Fibroblast of skin of back (primary cell): ENCODE results near the gene ECI1.
"Not testable (repeated sequence)": the region's sequence is repeated elsewhere in the genome, so short reads cannot be mapped to it uniquely, and the experiment has no call there.

Source experiments
- DNase-seq: peaks from one replicate; pipeline ENCODE4 v3.0.0-alpha.2; 2013

The ECI1 gene

DNA sequence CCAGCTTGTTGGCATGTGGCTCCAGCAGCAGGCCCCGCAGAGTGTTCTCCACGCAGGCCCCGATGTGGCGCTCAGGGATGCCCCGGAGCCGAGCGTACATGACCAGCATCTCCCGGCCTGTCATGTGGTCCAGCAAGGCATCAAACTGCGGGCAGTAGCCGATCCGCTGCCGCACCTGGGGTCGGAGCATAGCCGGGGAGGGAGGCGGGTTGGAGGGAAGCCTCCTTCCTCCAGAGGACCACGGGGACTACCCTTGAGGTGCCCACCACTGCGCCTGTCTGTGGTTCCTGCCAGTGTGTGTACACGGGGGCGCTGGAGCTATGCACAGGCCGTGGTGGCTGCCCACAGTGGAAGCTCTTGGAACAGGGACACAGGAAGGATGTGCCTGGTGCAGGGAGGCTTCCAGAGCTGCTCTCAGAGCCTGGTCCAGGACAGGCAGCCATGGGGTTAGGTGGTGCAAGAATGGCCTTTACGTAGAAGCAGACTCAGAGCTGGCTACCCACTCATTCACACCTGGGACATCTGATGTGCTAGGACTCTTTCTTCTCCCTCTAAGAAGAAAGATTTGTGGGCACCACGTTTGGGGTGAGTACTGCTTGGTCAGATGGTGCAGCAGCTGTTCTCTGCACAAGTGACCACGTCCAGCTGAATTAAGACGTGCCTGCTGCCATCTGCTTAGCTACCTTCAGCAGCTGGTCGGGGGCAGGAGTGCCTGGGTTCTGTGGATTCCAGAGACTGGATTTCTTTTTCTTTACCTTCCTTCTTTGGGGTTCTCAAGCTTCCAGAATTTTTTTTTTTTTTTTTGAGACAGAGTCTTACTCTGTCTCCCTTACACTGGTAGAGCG, 27.8 kb upstream of the ECI1 start:
- DNase-seq, result no peak

DNA sequence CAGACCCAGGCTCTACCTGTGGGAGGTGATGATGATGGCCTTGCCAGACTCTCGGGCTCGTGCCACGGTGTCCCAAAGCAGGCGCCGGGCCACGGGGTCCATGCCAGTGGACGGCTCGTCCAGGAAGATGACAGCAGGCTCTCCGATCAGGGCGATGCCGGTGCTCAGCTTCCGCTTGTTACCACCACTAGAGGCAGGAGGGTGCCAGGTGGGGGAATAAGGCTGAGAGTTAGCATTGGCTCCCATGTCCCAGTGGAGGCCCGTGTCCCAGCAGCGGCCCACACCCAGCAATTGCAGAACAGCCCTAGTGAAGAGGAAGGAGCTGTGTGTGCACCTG, 26.9 kb upstream of the ECI1 start:
- no peak for DNase-seq

DNA sequence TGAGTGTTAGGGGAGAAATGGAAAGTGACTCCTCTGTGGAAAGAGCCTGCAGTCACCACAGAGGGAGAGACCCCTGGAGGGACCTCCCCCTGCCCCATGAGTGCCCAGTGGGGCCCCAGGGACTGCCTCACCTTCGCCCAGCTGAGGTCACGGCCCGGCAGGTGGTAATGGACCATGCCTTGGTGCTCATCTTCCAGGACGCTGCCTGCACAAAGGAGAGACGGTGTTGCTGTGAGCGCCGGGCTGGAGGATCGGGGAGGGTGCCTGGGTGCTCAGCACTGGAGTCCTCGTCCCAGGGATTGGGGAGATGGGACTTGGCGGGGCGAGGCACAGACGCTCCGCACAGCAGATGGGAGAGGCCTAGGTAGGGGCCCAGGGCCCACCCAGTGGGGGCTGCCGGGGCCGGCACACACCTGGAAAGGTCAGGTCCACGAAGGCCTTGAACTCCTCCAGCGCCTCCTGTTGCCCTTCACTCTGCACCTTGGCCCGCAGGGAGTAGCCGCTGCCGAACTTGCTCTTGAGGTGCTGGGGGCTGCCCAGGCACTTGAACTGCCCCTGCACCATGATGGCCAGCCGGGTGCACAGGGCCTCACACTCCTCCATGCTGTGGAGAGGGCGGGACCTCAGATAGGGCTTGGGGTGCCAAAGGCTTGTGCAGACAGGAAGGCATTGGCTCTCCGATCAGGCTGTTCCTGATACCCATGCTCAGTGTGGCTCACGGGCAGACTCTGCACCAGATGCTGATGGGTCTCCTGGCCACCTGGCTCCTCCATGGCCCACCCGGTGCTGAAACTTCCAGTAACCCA, 26.3 kb upstream of the ECI1 start:
- DNase-seq, result no peak

DNA sequence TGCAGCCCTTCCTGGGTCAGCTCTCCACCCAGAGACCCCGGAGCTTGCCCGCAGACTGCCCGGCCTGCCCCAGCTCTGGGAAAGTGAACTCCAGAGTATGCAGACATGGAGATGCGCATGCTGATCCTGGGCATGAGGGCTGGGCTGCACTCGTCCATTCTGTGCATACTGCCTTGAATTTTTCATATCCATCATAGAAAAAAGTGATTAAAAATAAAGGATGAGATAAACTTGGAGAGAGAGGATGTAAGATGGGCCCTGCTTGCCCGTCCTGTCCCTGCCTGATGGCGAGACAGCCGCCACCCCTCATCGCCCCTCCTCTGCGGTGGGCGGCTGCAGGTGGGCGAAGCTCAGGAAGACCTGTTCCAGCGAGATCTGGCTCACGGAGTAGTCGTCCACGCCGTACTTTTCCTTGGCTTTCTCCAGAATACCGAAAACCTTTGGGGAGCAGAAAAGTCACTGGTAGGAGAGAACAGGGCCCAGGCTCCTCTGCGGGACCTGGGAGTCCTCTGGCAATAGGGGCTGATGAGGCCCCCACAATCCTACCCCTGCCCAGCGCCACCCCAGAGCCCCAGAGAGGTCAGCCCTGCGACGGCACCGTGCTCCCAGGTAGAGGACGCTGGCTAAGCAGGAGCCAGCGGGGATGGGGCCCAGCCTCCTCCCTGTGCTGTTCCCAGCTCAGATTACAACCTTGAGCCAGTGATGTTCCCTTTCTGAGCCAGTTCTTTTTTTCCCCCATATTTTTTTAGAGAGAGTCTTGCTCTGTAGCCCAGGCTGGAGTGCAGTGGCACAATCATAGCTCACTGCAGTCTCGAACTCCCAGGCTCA, 25.2 kb upstream of the ECI1 start:
- no peak for DNase-seq

DNA sequence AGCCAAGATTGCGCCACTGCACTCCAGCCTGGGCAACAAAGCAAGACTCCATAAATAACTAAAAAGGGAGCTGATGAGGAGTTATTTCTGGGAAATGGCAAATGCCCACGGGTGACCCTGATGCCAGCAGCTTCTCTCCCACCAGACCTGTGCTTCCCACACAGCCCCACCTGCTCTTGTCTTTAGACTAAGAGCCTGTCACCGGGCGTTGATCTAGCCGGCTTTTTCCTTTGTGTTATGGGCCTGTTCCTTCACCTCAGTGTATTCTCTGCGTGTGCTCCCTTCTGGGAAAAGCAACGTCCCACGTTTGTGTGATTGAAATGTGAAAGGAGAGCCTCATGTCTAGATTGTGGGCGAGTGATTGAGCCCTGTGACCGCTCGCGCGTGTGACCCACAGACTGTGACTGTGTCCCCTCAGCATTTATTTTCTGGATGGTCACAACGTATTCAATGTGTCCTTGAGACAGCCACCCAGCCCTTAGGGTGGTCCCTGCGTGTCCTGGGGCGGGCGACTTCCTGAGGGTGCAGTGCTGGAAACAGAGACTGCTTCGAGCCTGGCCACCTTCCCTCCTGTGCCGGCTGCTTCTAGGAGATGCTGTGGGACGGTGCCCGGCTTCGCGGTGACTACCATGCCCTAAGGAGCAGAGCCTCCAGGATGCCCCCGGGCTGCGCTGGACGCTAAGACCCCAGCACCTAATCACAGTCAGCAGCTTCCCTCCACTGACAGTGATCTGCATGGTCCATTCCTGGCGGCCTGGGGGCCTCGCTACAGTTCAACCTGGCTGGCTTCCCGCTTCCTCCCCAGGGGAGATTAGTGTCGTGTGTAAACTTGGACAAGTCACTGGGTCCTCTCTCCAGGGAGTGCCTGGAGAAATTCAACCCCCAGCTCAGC, 24.3 kb upstream of the ECI1 start:
- no peak for DNase-seq

DNA sequence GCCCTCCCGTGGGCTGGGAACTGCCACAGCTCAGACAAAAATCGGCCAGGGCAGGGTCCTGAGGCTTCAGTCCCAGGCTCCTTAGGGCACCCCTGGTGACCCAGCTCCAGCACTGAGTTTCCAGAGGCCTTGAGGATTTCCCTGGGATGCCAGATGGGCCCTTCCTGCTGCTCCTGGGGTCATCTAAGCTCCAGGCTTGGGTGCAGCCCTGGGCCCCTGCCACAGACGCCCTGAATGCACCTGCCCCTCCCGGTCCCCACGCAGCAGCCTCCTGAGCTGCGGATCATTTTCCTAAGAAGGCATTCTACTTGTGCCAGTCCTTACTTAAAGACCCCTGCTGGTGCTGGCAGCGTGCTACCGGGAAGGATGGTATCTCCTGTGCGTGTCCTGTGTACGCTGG, 22.5 kb upstream of the ECI1 start:
- no peak for DNase-seq

DNA sequence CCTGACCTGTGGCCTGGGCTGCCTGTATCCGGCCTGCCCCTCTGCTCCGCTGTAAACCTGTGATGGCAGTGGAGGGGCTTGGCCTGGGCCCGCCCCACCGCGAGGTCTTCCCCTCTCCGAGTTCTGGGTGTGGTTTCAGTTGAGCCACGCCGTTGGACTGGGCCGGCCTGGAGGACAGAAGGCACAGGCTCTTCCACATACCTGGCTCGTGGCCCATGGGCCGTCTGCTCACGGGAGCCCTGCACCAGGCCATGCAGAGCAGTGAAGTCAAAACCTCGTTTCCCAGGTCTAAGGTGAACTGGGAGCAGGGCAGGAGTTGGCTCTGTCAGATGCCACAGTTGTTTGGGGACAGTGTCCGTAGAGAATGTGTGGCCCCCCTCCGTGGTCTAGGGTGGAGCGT, 22.1 kb upstream of the ECI1 start:
- no peak for DNase-seq

DNA sequence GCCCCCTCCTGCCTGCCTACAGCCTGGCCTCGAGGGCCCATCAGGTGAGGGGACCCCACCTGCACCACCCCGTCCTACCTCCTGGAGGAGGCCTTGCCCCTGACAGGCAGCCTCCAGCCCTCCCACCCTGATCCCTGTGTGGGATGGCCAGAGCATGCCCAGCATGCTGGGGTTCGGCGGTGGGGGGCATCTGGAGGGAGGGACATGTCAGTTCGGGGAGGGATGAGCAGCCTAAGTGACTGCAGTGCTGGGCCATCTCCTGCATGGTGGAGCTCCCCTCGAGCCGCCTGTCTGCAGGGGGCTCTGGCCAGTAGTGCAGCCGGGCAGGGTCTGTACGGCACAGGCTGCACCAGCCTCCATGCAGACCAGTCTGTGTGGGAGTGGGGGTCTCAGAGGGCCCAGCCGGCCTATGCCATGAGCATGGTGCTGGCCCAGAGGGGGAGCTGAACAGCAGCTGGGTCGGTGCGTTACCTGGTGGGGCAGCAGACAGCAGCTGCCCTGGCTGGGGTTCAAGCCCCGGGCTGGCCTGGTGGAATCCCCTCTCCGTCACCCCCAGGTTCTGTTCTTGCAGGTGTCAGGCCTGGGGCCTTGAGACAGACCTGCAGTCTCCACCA, 20.6 kb upstream of the ECI1 start:
- DNase-seq, result no peak

DNA sequence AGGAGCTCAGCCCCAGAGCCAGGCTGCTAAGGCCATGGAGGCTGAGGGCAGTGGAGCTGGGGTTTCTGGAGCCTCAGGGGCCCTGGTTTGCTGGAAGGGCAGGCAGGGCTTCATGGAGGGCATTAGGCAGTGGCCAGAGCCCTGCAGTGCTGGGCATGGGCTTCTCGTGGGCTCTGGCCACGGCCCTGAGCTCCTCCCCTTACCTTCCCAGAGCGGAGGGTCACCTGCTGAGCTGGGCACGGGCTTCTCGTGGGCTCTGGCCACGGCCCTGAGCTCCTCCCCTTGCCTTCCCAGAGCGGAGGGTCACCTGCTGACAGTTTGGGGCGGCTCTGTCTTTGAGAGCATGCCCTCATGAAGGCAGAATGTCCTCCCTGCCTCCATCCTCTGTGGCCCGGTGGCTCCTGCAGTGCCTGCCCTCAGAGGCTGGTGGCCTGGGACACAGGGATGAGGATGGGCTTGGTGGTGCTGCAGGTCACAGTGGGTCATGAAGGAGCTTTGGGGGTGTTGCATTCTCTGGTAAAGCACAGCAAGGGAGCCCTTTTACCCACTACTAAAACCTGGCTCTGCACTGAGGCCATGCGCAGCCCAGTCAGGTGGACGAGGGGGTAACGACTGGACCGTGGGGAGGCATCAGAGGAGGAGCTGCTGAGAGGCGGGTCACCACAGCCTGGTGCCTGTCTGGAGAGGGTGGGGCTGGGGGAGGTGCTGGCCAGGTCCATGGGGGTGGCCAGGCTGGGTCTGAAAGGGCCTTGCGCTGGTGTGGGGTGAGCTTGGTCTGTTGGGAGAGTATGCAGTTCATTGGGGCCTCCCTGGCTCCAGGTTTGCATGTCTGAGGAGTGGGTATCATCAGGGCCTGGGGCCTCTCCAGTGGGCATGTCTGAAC, 19.4 kb upstream of the ECI1 start:
- no peak for DNase-seq

DNA sequence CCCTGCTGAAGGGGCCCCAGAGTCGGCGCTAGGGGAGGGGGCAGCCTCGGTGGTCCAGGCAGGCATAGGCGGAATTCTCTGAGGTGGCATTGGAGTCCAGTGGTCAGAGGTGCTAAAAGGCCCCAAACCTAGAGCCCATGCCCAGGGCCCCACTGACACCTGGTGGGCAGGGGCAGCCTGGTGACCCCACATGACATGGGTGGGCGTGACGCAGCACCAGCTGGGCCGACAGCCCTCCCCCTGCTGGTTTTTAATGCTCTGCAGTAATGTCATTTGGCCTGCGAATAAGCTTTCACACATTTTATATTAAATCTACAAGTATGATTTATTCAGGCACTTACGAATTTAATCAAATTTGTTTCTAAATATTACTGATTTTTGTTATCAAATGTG, 18.7 kb upstream of the ECI1 start:
- no peak for DNase-seq

DNA sequence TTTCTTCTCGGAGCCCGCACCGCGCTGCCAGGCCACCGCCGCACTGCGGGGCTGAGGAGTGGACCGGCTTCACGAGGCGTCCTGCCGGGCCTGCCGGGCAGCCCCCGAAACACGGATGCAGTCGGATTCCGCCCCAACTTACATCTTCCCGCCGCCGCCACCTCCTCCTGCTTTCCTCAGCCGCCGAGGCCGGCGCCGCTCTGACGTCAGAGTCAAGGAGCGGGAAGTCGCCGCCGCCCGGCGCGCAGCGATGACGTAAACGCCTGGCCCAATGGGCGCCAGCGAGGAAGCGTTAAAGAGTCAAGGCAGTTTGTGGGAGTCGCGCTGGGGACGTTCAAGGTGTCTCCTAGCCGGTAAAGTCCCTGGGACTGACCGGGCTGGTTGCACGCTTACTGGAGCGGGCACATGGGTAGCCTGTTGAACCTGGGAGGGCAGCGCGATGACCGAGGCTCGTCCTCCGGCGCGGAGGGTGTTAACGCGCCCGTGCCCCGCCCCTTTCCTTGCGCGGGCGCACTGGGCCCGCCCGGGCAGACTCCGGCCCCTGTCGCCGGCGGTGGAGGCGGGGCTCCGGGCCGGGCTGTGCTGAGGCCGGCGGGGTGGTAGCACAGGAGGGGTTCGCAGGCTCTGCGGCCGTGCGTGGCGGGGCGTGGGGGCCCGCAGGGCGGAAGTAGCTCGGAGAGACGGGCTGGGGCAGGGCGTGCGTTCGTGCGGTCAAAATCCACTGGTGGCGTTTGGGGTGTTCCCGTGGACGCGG, 16.7 kb upstream of the ECI1 start, which contains the start of gene RNPS1:
RNPS1 (minus strand) TSS at position 214 of the 754 bp plus-strand sequence. CDS start 3,483 bp downstream, outside the sequence.
- DNase-seq, result peak; percentile 96

DNA sequence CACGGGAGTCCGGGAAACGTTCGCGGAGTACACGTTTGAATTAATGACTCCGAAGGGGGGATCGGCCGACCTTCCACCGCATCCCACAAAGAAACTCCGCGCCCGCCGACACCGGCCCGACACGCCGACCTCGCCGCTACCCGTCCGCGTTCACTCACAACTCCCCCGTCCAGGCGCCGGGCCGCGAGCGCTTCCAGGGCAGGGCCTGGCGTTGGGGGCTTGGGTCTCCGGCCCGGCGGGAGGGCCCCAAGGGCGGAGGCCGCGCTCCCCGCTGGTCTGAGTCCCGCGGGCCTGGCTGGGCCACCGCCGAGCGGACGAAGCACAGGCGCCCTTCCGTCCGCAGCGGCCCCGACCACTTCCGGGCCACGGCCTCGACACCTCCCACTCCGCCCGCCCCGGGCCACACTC, 16.1 kb upstream of the ECI1 start:
- not testable (repeated sequence) for DNase-seq

DNA sequence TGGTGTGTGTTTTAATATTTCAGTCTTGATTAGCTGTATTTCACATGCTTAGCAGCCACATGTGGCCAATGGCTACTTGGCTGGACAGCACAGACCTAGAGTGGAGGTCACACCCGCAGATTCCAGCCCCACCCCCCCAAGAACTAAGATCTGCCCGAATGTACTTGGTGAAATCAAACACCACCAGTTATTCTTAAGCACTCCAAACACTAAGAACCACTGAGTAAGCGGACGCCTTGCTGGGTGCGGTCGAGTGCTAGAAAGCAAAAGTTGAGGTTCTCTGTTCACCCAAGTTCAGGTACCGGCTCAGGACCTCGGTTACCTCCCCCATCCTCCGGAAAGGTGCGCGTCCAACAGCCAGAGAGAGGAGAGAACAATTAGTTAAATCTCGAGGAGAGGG, 15.5 kb upstream of the ECI1 start:
- DNase-seq, result peak; percentile 6

DNA sequence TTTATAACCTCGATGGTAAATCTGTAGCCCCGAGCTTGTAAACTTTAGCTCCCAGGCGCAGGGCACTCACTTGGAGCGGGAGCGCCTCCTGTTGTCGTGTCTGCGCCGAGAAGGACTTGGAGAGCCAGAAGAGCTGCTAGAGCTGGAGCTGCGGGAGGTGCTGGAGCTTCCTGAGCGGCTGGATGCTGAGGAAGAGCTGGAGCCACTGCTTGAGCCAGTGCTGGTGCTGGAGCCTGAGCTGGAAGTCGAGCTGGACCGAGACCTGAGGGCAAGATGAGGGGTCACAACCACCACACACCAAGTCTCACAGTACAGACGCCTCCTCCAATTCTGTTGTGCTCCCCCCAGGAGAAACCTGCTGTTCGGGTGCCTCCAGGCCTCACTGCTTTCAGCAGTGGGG, 11.6 kb upstream of the ECI1 start:
- not testable (repeated sequence) for DNase-seq

DNA sequence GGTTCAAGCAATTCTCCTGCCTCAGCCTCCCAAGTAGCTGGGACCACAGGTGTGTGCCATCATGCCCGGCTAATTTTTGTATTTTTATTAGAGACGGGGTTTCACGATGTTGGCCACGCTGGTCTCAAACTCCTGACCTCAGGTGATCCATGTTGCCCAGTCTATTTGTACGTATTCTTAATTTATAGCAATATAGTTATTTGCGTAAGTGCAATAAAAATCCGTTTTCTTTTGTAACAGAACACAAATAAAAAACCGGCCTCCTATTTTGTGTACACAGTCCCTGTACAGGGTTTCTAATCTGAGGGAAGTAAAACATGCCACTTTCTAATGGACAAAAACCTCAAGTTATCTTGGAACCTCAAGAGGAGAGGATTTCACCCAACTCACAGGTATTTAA, 8.9 kb upstream of the ECI1 start:
- no peak for DNase-seq

DNA sequence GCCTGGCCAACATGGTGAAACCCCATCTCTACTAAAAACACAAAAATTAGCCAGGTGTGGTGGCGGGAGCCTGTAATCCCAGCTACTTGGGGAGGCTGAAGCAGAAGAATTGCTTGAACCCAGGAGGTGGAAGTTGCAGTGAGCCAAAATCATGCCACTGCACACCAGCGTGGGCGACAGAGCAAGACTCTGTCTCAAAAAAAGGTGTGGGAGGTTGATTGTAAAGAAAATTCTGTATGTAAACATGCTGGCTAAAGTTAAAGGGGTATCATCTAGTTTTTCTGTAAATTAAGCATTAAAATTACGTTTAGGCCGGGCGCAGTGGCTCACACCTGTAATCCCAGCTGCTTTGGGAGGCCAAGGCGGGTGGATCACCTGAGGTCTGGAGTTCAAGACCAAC, 7.1 kb upstream of the ECI1 start:
- DNase-seq, result not testable (repeated sequence)

DNA sequence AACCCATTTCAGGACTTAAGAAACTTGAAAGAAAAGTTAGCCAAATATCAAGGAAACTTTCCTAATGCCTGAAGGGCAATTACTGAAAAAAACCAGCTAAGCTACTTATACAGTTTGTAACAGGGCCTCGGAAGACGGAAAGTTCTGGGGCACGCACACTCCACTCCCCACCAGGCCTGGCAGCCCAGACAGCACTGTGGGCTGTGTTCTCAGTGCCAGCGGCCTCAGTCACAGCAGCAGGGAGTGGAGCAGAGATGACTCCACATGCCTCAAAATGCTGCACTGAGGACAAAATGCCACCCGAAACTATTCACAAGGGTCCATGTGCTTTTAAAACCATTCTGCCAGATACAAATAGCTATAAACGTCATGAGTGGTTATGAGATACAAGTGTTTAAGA, 6.3 kb upstream of the ECI1 start:
- no peak for DNase-seq

DNA sequence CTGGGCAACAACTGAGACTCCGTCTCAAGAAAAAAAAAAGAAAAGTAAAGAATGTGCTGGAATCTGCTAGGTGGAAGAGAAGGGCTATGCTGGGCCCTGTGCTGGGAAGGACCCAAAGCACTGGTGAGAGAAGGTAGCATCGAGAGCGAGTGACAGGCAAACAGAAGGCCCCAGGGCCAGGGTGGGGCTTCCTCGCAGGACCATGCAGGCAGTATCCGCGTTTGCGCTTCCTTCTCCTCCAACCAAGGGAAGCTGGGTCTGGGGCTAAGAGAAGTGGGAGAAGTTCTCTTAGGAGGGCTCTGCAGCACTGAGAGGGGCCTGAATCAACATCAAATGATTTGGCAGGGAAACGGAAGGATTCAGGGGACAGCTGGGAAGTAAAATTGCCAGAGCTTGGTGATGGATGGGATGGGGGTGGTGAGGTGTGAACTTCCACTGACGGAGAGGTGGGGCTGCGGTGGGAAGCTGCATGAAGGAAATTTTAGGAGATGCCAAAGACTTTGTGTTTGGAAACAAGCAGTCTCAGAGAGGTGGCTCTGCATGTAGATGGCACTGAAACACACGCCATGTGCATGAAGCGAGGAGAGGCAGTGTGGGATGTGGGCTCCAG, 5.2 kb upstream of the ECI1 start:
- no peak for DNase-seq

DNA sequence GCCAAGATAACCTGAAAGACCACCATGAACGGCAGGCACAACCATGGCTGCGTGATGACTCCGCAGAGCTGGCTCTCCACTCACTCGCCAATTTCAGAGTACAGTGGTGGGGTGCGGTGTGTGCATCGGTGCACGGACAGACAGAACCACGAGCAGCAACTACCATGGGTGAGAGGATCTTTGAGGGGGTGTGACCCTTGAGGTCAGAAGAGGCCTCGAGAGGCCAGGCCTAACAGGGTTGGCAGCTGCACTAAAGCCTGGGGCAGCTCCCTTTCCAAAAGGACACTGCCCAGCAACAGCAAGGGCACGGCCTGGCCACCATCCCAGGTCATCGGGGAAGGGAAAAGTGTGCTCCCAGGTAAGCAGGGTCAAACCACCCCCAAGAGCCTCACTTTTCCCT, 1.9 kb upstream of the ECI1 start:
- DNase-seq, result no peak
